SU-DHL-6 (cell line): ENCODE data around the gene BEND5.

Source experiments
- H2AFZ ChIP-seq: fragments of 200-600 bp; sonication (generic); 2 replicates; pipeline ENCODE4 v1.6.1; 2014; ENCODE audit warnings: low read depth, mild to moderate bottlenecking, moderate library complexity, mixed read lengths, antibody characterized with exemption, low read length; ENCODE audit not compliant: severe bottlenecking
- H3F3A ChIP-seq: fragments of 200-600 bp; shearing (Covaris generic); 2 replicates; pipeline ENCODE4 v1.6.0; 2016; ENCODE audit warnings: antibody characterized with exemption, mild to moderate bottlenecking; ENCODE audit not compliant: insufficient read depth
- H3K27ac ChIP-seq: fragments of 200-600 bp; sonication (generic); 2 replicates; pipeline ENCODE4 v1.5.1; 2016; ENCODE audit warnings: low read depth, mild to moderate bottlenecking, low read length, moderate library complexity, mixed read lengths
- H3K27me3 ChIP-seq: fragments of 200-600 bp; sonication (generic), shearing (Covaris generic); 2 replicates; pipeline ENCODE4 v1.6.0; 2014; ENCODE audit warnings: mild to moderate bottlenecking, low read length
- H3K36me3 ChIP-seq: fragments of 200-600 bp; sonication (generic); 2 replicates; pipeline ENCODE4 v1.6.1; 2014; ENCODE audit warnings: mild to moderate bottlenecking, low read length, mixed read lengths
- H3K4me2 ChIP-seq: fragments of 300-600, 200-600 bp; shearing (Covaris generic), sonication (generic); 2 replicates; pipeline ENCODE4 v1.6.0; 2014; ENCODE audit warnings: low read length, low read depth, mild to moderate bottlenecking; ENCODE audit not compliant: poor library complexity, severe bottlenecking
- H3K4me3 ChIP-seq: fragments of 200-600 bp; sonication (generic); 2 replicates; pipeline ENCODE4 v1.5.1; 2014; ENCODE audit warnings: antibody characterized with exemption, low read length, mild to moderate bottlenecking, mixed read lengths; ENCODE audit not compliant: insufficient read depth, poor library complexity, severe bottlenecking
- H3K79me2 ChIP-seq: fragments of 200-600 bp; sonication (generic); 2 replicates; pipeline ENCODE4 v1.6.1; 2014; ENCODE audit warnings: mild to moderate bottlenecking, low read length, moderate library complexity; ENCODE audit not compliant: insufficient read depth
- H3K9ac ChIP-seq: fragments of 200-600 bp; sonication (generic); 2 replicates; pipeline ENCODE4 v1.7.0; 2014; ENCODE audit warnings: mild to moderate bottlenecking, low read length
- H3K9me2 ChIP-seq: fragments of 200-600 bp; sonication (generic); replicated peaks from 2 replicates; pipeline ENCODE4 v1.6.1; 2014; ENCODE audit warnings: low read length; ENCODE audit not compliant: insufficient read depth
- H3K9me3 ChIP-seq: fragments of 200-600 bp; sonication (generic); 2 replicates; pipeline ENCODE4 v1.6.1; 2014; ENCODE audit warnings: low read length, mixed read lengths; ENCODE audit not compliant: insufficient read depth
- H4K20me1 ChIP-seq: fragments of 200-600 bp; sonication (generic); 2 replicates; pipeline ENCODE4 v1.6.1; 2014; ENCODE audit warnings: low read depth, mild to moderate bottlenecking, antibody characterized with exemption, low read length, moderate library complexity, mixed read lengths
- EZH2phosphoT487 ChIP-seq: fragments of 200-600 bp; sonication (generic), shearing (Covaris generic); conservative IDR thresholded peaks from 2 replicates; pipeline ENCODE4 v1.6.1; 2018; ENCODE audit warnings: mild to moderate bottlenecking, antibody characterized with exemption, low read length, moderate library complexity, mixed read lengths
- TF ChIP-seq, protein P1 (sequence below): fragments of 200-600 bp; sonication (generic); IDR thresholded peaks from one replicate; pipeline ENCODE4 v1.5.1; 2017; ENCODE audit warnings: antibody characterized with exemption, mild to moderate bottlenecking, low read length, moderate library complexity; ENCODE audit not compliant: insufficient read depth, poor library complexity, severe bottlenecking

The BEND5 gene

DNA sequence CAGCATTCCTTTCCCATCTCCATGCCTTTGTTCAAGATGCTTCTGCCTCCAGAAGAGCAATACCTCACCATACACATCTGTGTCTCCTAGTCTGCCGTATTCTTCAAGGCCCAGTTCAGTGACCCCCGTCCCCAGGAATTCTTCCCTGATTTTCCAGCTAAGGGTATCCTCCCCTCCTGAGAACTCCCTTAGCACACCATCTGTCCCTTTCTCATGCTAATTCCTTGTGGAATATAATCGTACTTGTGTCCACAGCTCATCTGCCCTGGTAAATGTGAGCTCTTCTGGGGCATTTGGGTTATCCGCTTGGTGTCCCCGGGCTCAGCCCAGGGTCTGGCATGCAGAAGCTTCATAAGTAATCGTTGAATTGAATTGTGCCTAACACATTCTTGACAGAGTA is 40.9 kb downstream of the BEND5 start:
- Histone ChIP-seq H3K79me2 (no peaks in the 10 kb centered on the region), H2AFZ (no peak overlapping the region), H3F3A (no peaks in the 10 kb centered on the region), H4K20me1 (no peaks in the 10 kb centered on the region), H3K4me2 (no peak overlapping the region), H3K9me2 (no peaks in the 10 kb centered on the region), H3K9ac (no peak overlapping the region), H3K27me3 (no peaks in the 10 kb centered on the region), H3K36me3 (no peaks in the 10 kb centered on the region), H3K4me3 (no peak overlapping the region), H3K9me3 (no peaks in the 10 kb centered on the region), H3K27ac (no peak overlapping the region)
- TF ChIP-seq EZH2phosphoT487, result no peak
- TF ChIP-seq, protein P1, sequence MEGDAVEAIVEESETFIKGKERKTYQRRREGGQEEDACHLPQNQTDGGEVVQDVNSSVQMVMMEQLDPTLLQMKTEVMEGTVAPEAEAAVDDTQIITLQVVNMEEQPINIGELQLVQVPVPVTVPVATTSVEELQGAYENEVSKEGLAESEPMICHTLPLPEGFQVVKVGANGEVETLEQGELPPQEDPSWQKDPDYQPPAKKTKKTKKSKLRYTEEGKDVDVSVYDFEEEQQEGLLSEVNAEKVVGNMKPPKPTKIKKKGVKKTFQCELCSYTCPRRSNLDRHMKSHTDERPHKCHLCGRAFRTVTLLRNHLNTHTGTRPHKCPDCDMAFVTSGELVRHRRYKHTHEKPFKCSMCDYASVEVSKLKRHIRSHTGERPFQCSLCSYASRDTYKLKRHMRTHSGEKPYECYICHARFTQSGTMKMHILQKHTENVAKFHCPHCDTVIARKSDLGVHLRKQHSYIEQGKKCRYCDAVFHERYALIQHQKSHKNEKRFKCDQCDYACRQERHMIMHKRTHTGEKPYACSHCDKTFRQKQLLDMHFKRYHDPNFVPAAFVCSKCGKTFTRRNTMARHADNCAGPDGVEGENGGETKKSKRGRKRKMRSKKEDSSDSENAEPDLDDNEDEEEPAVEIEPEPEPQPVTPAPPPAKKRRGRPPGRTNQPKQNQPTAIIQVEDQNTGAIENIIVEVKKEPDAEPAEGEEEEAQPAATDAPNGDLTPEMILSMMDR, result no peak

DNA sequence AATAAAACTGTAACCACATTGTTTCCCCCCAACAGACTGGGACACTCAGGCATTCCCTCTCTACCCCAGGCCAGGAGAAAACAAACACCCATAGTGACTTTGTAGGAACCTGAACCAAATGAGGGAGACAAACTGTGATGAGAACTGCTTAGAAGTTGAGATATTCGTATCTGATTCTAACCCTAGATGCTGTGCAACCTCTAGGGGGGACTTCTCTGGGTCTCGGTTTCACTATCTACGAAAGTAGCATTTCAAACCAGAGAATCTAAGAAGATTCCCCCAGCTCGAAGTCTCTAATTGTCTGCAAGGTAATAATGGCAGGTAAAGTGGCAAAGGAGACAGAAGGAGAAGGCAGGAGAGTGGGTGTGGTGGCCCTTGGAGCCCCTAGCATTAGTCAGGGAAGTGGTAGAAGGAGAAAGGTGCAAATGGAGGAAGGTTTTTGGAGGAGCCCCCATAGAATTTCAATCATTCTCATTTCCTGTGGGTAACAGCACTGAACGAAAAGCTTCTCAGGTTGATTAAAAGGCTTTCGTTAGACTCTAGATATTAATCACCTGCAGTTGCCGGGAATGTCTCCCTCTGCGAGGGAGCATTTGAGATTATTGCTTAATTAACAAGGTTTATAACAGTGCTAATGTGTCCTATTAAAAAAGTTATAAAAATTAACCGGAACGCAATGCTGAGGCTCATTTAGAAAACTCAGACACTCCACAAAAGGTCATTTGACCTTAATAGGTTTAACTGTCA is 46.4 kb downstream of the BEND5 start:
- Histone ChIP-seq H3K9me3 (no peaks in the 10 kb centered on the region), H3K79me2 (no peaks in the 10 kb centered on the region), H3K27ac (no peak overlapping the region), H3F3A (no peaks in the 10 kb centered on the region), H3K4me3 (no peak overlapping the region), H4K20me1 (no peaks in the 10 kb centered on the region), H3K9me2 (no peaks in the 10 kb centered on the region), H2AFZ (no peak overlapping the region), H3K4me2 (no peak overlapping the region), H3K36me3 (no peaks in the 10 kb centered on the region), H3K9ac (no peak overlapping the region), H3K27me3 (no peaks in the 10 kb centered on the region)
- TF ChIP-seq EZH2phosphoT487, result no peak
- TF ChIP-seq, protein P1, result no peak

DNA sequence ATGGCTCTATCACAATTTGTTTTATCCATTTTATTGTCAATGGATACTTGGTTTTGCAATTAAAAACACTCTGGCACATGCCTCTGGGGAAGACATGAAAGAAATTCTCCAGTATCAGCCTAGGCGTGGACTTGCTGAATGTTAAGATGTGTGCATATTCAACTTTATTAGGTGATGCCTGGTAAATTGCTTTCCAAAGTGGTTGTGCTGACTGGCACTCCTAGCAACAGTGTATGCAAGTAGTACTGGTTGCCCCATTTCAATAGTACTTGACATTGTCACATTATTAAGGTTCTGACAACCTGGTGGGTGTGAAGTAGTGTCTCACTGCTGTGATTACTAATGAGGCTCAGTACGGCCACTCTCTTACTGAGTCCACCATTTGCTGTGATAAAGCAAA is 48.1 kb downstream of the BEND5 start:
- Histone ChIP-seq H3F3A (no peaks in the 10 kb centered on the region), H3K4me2 (no peak overlapping the region), H3K79me2 (no peaks in the 10 kb centered on the region), H3K27me3 (no peaks in the 10 kb centered on the region), H3K4me3 (no peak overlapping the region), H3K36me3 (no peaks in the 10 kb centered on the region), H3K9me3 (no peaks in the 10 kb centered on the region), H4K20me1 (no peaks in the 10 kb centered on the region), H3K9ac (no peak overlapping the region), H3K27ac (no peak overlapping the region), H3K9me2 (no peaks in the 10 kb centered on the region), H2AFZ (no peak overlapping the region)
- no peak for TF ChIP-seq EZH2phosphoT487
- TF ChIP-seq, protein P1, result no peak
